Panc1 (cell line): ENCODE measurements around the gene TTC34.

Experiments
- CTCF ChIP-seq: fragments of 450-650 bp; IDR thresholded peaks from 2 replicates; pipeline ENCODE4 v1.5.1; 2017; ENCODE audit warnings: mild to moderate bottlenecking
- POLR2AphosphoS5 ChIP-seq: IDR thresholded peaks from 2 replicates; pipeline ENCODE4 v1.6.1; 2012; ENCODE audit warnings: mild to moderate bottlenecking, low read depth, low read length, moderate library complexity
- SIN3A ChIP-seq: IDR thresholded peaks from 2 replicates; pipeline ENCODE4 v1.6.1; 2012; ENCODE audit warnings: low read depth, mild to moderate bottlenecking, low read length, moderate library complexity, borderline replicate concordance; ENCODE audit not compliant: insufficient read depth
- TCF7L2 ChIP-seq: IDR thresholded peaks from 2 replicates; pipeline ENCODE4 v1.6.1; 2011; ENCODE audit warnings: mild to moderate bottlenecking, low read depth, low read length, inconsistent platforms

- TF ChIP-seq CTCF (no peak), POLR2AphosphoS5 (no peak), TCF7L2 (no peak), SIN3A (no peak)
These were observed 29.4 kb upstream of the TTC34 start for GRCh38 chr1:2830761-2831425.
